ENCODE data around the gene MAGI2. TPM values are rescaled to one million over a fixed set of nuclear protein-coding genes. Genes with fewer than 3 reads are reported as not detected.

MAGI2 gene
- total RNA-seq, 2 experiments from 2014 or later, result 0.03 to 0.17 TPM

DNA sequence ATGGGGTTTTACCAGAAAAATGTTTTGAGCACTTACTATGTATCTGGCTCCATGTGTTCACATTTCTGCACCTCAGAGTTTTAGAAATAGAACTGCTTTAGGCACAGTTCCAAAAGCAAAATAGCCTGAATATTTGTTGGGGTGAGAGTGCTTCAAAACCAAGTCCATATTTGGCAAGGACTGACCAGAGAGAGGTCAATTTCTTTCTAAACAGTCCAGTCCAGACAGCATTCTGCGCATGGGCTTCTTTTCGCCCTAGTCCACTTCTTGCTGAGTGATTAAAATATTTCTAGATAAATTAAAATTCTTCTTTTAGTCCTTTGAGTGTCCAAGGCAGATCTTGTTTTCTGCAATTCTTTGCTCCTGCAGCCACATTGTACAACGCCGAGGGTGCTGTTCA, 1227.9 kb downstream of the MAGI2 start:
- H3K9me3 ChIP-seq (ENCODE audit: low read length), result no peaks in the 10 kb centered on the region
- intact Hi-C loops (cut with micrococcal nuclease; ENCODE audit: unreplicated experiment), result loop anchor here (10.0 kb wide), 1 partner anchor 571 kb away; no protein-coding TSS in a partner anchor
- CTCF ChIA-PET (ENCODE audit: unreplicated experiment), result no interaction called here
- H3K4me1 ChIP-seq (ENCODE audit: insufficient read depth, low read length, poor library complexity, severe bottlenecking), result peaks cover 9% of the 10 kb centered on the region
- no peak overlapping the region for H2AFZ ChIP-seq (ENCODE audit: low read length)
- DNase-seq (ENCODE audit: low spot score), result no peak
- H4K20me1 ChIP-seq (ENCODE audit: insufficient read depth, low read length), result no peaks in the 10 kb centered on the region
- no peaks in the 10 kb centered on the region for H3K79me2 ChIP-seq (ENCODE audit: insufficient read depth, low read depth, low read length)
- H3K4me2 ChIP-seq (ENCODE audit: low read length), result no peak overlapping the region
- no peak for TF ChIP-seq EZH2phosphoT487 (IDR thresholded peaks at IDR 0.05; ENCODE audit: borderline replicate concordance, low read depth, low read length)
- TF ChIP-seq, protein P1, sequence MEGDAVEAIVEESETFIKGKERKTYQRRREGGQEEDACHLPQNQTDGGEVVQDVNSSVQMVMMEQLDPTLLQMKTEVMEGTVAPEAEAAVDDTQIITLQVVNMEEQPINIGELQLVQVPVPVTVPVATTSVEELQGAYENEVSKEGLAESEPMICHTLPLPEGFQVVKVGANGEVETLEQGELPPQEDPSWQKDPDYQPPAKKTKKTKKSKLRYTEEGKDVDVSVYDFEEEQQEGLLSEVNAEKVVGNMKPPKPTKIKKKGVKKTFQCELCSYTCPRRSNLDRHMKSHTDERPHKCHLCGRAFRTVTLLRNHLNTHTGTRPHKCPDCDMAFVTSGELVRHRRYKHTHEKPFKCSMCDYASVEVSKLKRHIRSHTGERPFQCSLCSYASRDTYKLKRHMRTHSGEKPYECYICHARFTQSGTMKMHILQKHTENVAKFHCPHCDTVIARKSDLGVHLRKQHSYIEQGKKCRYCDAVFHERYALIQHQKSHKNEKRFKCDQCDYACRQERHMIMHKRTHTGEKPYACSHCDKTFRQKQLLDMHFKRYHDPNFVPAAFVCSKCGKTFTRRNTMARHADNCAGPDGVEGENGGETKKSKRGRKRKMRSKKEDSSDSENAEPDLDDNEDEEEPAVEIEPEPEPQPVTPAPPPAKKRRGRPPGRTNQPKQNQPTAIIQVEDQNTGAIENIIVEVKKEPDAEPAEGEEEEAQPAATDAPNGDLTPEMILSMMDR (conservative IDR thresholded peaks at IDR 0.05; ENCODE audit: low read length), result no peak
- H3K9me2 ChIP-seq (ENCODE audit: insufficient read depth, low read length), result no peaks in the 10 kb centered on the region
- H3K36me3 ChIP-seq (ENCODE audit: insufficient read depth, low read length), result no peaks in the 10 kb centered on the region
- H3K4me3 ChIP-seq (ENCODE audit: low read depth, low read length, poor library complexity, severe bottlenecking), result no peak overlapping the region
- no TSS peak for BruUV-seq (replicated peaks)
- POLR2A ChIA-PET, result interaction anchor here (0.5 kb wide), 1 partner anchor 1621 kb away, joined by 5 read pairs; no protein-coding TSS in a partner anchor
- no peak overlapping the region for H3K27ac ChIP-seq (ENCODE audit: low read depth, low read length, poor library complexity, severe bottlenecking)

DNA sequence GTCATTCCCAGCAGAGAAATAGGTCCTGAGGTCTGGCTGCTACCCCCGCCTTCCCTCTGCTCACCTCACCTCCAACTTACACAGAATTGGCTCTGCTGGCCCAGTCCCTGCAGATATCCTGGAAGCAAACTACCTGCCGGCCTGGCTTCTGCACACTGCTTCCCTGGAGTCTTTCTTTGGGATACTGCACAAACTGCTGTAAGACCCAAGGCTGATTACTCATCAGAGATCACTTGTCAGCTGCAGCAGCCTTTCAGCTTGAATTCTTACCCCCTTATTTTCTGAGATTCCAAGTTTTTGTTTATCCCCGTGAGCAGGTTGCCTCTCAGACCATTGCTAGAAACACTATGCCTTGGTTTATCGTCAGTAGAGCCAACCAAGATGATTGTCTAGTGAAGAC, 1228.5 kb downstream of the MAGI2 start:
- Histone ChIP-seq H3K79me2 (ENCODE audit: insufficient read depth, low read depth, low read length) (no peaks in the 10 kb centered on the region), H3K9me3 (ENCODE audit: low read length) (no peaks in the 10 kb centered on the region), H4K20me1 (ENCODE audit: insufficient read depth, low read length) (no peaks in the 10 kb centered on the region), H3K4me1 (ENCODE audit: insufficient read depth, low read length, poor library complexity, severe bottlenecking) (peaks cover 9% of the 10 kb centered on the region), H3K4me2 (ENCODE audit: low read length) (no peak overlapping the region), H3K27ac (ENCODE audit: low read depth, low read length, poor library complexity, severe bottlenecking) (no peak overlapping the region), H3K4me3 (ENCODE audit: low read depth, low read length, poor library complexity, severe bottlenecking) (no peak overlapping the region), H3K36me3 (ENCODE audit: insufficient read depth, low read length) (no peaks in the 10 kb centered on the region), H3K9me2 (ENCODE audit: insufficient read depth, low read length) (no peaks in the 10 kb centered on the region), H2AFZ (ENCODE audit: low read length) (no peak overlapping the region)
- ChIA-PET CTCF (ENCODE audit: unreplicated experiment) (no interaction called here), POLR2A (interaction anchor here (0.5 kb wide), 1 partner anchor 1622 kb away, joined by 5 read pairs; no protein-coding TSS in a partner anchor)
- intact Hi-C loops (cut with micrococcal nuclease; ENCODE audit: unreplicated experiment), result loop anchor here (10.0 kb wide), 1 partner anchor 570 kb away; no protein-coding TSS in a partner anchor
- DNase-seq (ENCODE audit: low spot score), result no peak
- BruUV-seq (replicated peaks), result no TSS peak
- no peak for TF ChIP-seq EZH2phosphoT487 (IDR thresholded peaks at IDR 0.05; ENCODE audit: borderline replicate concordance, low read depth, low read length)
- TF ChIP-seq, protein P1 (conservative IDR thresholded peaks at IDR 0.05; ENCODE audit: low read length), result no peak

DNA sequence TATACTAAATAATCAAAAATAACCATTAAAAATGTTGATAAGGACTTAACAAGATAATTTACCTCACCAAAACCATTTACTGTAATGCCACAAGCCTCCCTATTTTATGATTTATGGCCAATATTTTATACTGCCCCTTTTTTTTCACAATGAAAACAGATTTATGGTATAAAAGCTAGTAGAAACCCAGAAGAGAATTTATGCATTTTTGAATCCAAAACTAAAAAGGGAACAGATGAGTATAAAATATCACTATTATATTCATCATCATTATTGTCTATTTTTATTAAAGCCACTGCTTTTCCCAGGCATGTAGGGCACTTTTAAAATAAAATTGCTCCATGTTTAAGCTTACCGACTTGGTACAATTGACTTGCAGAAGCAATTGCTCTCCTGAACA, 1229.9 kb downstream of the MAGI2 start:
- no peak overlapping the region for H3K4me2 ChIP-seq (ENCODE audit: low read length)
- intact Hi-C loops (cut with micrococcal nuclease; ENCODE audit: unreplicated experiment), result loop anchor here (10.0 kb wide), 1 partner anchor 569 kb away; no protein-coding TSS in a partner anchor
- POLR2A ChIA-PET, result interaction anchor here (0.9 kb wide), 1 partner anchor 20 kb away, joined by 4 read pairs; no protein-coding TSS in a partner anchor

More for the DNA sequence above, 1229.9 kb downstream of the MAGI2 start:
- no TSS peak for BruUV-seq (replicated peaks)
- Histone ChIP-seq H4K20me1 (ENCODE audit: insufficient read depth, low read length) (no peaks in the 10 kb centered on the region), H3K36me3 (ENCODE audit: insufficient read depth, low read length) (no peaks in the 10 kb centered on the region), H3K27ac (ENCODE audit: low read depth, low read length, poor library complexity, severe bottlenecking) (no peak overlapping the region), H3K79me2 (ENCODE audit: insufficient read depth, low read depth, low read length) (no peaks in the 10 kb centered on the region), H3K9me3 (ENCODE audit: low read length) (no peaks in the 10 kb centered on the region), H3K4me1 (ENCODE audit: insufficient read depth, low read length, poor library complexity, severe bottlenecking) (peaks cover 9% of the 10 kb centered on the region), H3K9me2 (ENCODE audit: insufficient read depth, low read length) (no peaks in the 10 kb centered on the region), H3K4me3 (ENCODE audit: low read depth, low read length, poor library complexity, severe bottlenecking) (no peak overlapping the region), H2AFZ (ENCODE audit: low read length) (no peak overlapping the region)
- CTCF ChIA-PET (ENCODE audit: unreplicated experiment), result interaction anchor here (0.7 kb wide), 1 partner anchor 155 kb away, joined by 3 read pairs; no protein-coding TSS in a partner anchor
- no peak for DNase-seq (ENCODE audit: low spot score)
- TF ChIP-seq, protein P1 (conservative IDR thresholded peaks at IDR 0.05; ENCODE audit: low read length), result no peak
- no peak for TF ChIP-seq EZH2phosphoT487 (IDR thresholded peaks at IDR 0.05; ENCODE audit: borderline replicate concordance, low read depth, low read length)
